ENCODE data around the gene TRAPPC12. TPM values are rescaled to one million over a fixed set of nuclear protein-coding genes. Genes with fewer than 3 reads are reported as not detected.
"Not testable (repeated sequence)": the region's sequence is repeated elsewhere in the genome, so short reads cannot be mapped to it uniquely, and the experiment has no call there.

Gene TRAPPC12
- polyA plus RNA-seq, 1 donor, result 99.9 TPM

DNA sequence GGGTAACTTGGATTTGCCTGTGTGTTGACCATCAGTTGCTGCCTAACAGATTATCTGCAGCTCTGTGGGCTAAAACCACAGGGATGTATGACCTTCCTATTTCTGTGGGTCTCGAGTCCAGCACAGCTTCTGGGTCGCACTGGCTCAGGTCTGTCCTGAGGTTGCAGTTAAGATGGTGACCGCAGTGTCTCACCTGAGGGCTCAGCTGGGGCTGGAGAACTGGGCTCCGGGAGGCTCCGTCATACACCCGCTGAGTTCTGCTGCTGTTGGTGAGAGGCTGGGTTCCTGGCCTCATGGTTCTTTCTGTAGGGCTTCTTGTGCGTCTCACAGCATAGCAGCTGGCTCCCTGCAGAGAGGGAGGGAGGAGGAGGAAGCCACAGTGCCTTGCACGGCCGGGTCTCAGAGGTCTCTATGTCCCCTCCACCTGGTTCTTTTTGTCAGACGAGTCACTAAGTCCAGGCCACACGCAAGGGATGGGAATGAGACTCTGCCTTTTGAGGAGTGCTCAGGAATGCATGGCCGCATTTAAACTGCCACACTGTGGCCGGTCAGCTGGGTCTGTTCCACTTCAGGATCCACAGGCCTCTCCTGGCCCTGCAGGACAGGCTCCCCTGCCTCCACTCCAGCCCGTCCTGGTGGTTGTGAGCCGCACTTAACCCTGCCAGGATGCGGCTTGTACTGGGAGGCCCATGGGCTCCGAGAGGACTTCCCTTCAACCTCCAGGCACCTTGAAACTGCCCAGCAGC, 72.6 kb downstream of the TRAPPC12 start:
- DNase-seq, result no peak

DNA sequence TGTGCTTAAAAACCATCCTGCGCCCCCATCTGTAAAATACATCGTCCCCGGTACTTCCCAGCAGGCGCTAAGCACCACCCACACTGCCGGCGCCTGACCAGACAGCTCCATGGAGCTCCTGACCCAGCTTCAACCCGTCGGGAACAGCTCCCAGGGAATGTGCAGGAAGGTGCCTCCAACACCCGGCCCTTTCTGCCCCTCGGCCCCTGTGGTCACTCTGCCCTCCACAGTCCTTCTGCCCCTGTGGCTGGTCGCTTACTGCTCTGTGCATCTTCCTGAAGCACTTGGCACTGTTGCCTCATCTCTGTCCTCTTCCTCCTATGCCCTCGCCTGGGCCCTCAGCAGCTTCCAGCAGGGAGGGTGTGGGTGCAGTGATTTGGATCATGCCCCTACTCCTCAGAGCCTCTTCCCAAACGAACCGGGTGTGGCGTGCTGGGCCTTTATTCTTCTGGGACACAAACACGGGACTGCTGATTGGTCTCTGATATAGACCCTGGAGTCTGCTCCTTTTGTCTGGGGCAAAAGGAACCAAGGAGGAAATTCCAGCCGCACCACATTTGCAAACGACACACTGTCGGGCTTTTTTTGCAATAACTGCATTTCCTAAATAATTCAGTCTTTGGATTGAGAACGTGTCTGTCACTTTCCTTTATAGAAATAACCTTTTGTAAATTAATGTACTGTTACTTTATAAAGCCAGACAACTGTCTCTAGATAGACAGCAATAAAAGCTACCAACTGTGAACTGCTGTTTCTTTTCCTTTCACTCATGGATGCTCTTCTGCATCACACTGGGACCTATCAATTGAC, 73.9 kb downstream of the TRAPPC12 start:
- no peak for DNase-seq

DNA sequence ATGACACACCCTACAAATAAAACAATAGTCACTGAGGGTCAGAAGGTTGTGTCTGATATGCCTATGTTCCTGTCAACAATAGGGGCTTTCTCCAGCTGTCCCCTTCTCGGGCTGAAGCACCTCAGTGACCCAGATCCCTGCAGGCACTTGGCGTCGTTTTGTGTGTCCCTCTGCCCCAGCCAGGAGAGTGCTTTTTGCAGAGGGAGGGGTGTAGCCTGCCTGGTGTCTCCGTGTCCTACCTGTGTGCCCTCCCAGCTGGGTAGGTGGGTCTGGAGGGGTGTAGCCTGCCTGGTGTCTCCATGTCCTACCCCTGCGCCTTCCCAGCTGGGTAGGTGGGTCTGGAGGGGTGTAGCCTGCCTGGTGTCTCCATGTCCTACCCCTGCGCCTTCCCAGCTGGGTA, 74.5 kb downstream of the TRAPPC12 start:
- DNase-seq, result not testable (repeated sequence)

DNA sequence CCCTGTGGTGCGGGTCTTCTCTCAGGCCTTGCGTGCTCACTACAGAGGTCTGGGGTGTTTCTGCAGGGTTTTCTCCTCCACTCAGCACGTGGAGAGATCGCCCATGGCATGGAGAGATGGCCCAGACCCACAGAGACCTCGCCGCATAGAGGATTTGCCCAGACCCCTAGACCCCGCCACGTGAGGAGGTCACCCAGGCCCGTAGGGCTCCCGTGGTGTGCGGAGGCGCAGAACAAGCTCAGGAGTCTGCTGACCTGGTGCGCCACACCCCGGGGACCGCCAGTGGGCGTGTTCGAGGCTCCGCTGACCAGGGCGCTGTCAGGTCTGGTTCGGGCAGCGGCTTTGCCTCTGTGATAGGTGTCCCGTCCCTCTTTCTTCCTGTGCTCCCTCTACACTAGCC, 75.3 kb downstream of the TRAPPC12 start:
- DNase-seq, result no peak

DNA sequence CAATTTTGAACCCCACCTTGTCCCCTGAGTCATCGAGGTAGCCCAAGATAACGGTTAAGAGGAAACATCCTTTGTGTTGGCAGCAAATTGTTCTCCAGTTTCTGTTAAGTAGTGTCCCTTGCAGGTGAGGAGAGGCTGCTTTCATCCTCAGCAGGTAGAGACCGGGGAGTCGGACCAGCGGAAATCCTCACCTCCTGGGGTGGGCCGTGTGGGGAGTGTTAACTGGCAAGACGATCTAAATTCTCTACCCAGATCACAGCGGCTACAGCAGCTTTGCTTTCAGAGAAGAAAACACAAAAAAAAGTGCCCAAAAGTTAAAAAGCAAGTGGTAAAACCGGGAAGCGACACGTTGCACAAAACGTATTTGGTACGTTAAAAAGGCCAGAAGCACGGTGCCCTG, 76.6 kb downstream of the TRAPPC12 start:
- DNase-seq, result no peak

GRCh38 chr2:3457524-3458395, 78.3 kb downstream of the TRAPPC12 start:
- no peak for DNase-seq

DNA sequence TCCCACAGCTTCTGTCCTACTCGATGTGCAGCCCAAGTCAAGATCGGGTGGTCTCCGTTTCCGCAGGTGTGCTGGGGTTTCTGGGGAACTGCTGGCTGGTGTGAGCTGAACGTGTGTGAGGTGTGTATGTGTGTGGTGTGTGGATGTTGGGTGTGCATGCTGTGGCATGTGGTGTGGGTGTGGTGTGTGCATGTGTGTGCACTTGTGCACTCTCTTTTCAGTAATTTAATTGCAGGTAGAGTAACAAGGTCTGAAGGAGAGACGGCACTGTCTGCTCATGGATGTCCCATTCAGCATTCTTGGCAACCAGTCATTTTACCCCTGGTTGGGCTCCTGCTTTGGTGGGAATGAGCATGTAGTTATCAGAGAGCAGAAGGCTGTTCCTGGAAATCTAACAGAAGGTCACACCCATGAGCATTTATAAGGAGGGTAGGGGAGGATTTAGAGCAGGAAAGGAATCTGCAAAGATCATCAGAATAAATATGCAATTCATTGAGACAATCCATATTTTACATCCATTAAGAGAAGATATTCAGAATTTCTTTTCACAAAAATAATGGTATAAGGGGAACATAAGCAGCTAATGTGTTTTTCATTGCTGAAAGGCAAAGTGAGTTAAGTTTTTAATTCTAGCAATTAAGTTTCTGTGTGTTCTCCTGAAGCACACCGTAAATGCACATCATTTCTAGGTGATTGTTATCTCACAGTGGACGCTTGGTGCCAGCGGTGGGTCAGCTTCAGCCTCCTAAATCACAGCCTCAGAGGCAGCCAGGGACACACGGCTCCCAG, 79.1 kb downstream of the TRAPPC12 start:
- DNase-seq, result no peak

DNA sequence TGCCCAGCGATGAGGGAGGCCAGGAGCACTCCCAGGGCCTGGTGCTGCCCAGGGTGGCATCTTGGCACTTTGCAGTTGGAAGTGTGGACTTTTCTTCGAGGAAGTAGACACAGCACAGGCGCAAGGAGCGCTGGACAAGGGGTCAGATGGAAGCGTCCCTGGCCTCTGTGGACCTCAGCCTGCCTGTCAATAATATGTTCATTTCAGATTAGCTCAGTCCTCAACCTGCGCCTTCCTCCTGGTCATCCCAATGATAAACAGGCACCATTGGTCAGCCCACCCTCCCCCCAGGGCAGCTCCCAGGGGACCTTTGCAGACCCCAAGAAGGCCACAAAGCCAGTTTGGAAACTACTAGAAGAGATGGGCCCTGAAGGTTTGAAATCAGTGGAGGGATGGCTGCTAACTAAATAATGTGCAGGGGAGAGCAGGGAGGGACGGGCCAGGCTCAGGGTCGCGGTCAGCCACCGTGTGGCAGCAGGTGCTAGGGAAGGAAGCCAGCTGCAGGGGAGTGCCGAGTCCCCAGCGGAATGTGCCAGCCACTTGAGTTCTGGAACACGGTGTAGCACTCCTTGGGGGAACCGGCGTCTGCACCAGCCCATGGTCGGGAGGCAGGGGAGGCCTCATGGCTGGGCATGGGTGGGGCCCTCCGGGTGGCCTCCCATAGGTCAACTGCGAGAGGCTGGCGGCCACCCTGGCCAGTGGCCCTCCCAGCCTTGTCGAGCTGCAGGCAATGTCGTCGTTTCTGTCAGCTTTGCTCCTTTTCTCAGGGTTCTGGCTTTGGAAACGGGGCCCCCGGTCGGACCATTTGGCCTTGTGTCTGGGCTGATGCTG, 79.9 kb downstream of the TRAPPC12 start:
- DNase-seq, result no peak

- DNase-seq, result no peak
These were observed 80.7 kb downstream of the TRAPPC12 start for GRCh38 chr2:3460156-3460555.

GRCh38 chr2:3460831-3461800, 81.6 kb downstream of the TRAPPC12 start:
- no peak for DNase-seq

DNA sequence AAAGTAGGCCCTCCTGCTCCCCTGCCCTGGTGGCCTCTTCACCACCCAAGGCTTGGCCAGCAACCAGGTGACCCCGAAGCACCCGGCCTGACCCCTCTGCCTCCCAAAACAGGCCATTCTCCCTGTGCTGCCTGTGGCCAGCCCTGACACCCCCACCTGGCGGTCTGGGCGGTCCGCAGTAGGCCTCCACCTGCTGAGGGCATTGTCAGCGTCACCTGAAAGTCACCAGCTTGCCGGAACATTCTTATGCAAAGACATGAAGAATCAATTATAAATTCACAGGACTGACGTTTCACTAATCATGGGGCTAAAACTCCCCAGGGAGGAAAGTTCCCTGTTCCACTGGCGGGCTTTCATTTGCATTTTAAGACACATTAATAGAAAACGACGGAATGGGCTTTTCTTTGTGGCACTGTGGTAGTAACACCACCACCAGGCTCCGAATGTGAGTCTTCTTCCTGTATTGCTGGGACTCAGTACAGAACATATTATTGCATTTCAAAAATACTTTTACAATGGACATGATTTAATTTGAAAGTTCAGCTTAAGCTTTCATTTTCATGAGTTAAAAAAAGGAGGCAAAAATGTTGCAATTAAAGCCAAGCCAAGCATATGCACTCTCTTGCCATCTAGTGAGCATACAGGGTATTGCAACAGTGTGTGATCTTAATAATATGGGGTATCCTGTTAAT, 82.5 kb downstream of the TRAPPC12 start:
- DNase-seq, result peak; percentile 75

DNA sequence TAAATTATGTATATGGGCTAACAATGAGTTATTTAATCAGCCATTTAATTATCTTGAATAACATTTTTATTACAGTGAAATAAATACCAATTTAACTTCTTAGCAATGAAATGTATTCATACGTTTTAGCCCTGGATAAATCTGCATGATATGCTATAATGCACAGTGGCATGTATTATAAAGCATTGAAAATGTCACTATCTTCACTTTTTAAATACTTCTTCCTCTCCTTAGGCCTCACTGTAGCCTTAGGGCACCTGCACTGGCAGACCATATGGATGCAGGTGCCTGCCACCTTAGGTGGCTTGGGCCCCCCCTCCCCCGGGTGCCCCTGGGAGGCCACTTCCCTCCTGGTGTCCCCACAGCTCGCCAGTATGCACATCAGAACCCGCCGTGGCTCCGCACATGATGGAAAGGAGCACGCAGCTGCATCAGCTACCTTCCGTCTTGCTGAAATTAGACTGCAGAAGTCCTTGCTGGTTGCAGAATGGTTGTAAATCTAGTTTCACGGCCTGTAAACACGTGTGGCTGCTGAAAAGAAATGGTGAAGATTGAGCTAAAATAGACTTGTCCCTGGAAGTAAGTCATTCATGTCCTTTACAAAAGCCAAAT, 83.1 kb downstream of the TRAPPC12 start:
- DNase-seq, result peak; percentile 42

- no peak for DNase-seq
These were observed 83.8 kb downstream of the TRAPPC12 start for GRCh38 chr2:3463186-3463835.

DNA sequence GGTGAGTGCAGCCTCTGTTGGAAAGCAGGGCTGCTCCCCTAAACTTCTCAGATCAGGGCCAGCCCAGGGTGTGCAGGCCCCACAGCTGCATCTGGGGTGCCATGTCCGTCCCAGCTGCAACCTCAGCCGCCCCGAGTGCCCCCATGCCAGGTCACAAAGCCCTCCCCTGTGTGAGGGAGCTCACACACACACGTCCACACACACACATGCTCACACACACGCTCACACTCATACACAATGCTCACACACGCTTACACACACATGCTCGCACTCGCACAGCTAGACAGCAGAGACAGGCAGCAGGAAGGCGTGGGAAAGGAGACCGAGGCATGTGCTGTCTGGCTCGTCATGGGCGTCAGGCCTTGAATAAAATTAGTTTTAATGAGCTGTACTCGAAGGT, 84.5 kb downstream of the TRAPPC12 start:
- DNase-seq, result no peak

DNA sequence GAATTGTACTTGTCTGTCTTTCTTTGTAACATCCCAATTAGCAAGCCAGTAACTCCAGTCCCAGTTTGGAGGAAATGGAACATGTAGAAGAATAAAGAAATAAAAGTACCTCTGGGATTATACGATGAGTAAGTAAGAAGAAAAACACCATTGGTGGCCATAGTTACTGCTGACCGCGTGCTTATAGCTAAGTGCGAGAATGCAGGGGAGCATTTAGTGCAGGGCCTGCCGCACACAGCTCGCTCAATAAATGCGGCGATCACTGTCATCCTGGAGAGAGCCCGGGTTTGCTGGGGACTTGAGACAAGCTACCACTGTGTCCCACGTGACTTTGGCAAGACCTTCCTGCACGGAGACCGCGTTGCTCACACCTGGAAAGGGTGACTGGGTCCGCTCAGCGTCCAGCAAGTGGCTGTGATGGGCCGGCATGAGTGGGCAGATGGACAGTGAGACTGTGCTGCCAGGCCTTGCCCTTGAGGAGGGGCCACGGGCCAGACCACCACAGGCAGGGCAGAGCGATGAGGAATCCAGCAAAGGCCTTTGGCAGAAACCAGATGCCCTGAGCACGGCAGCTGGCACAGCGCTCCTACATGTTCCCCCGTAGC, 85.0 kb downstream of the TRAPPC12 start:
- DNase-seq, result no peak

DNA sequence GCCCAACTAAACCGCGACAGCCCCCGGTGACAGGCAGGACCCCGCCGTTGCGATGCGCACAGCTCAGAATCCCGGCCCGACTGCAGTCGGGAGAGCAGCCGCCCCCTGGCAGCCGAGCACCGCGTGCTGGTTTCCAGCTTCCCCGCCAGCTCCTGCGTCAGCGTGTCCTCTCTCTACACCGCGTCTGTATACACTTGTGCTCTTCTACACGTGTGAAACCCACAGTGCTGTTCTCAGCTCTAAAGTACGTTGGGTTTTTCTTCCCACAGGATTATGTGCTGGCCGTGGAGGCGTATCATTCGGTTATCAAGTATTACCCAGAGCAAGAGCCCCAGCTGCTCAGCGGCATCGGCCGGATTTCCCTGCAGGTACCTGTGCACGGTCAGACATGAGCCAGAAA, 85.8 kb downstream of the TRAPPC12 start:
- no peak for DNase-seq

GRCh38 chr2:3465844-3466481, 86.5 kb downstream of the TRAPPC12 start:
- DNase-seq, result no peak

Measured in left kidney (tissue), 2 donors.